Mammary epithelial cell (primary cell): ENCODE data around the gene MAP4K1.

Experiments
- EZH2 ChIP-seq: IDR thresholded peaks from 2 replicates; pipeline ENCODE4 v1.6.1; 2012; ENCODE audit warnings: low read length, inconsistent platforms, borderline replicate concordance
- TF ChIP-seq, protein P1 (sequence below), 2 donors: IDR thresholded peaks in 1 of 2; conservative IDR thresholded peaks in 1 of 2; 2 replicates each; pipeline ENCODE4 v1.5.1; 2011 to 2012; ENCODE audit warnings: inconsistent platforms in 2 of 2, low read length in 2 of 2, mild to moderate bottlenecking in 2 of 2, control low read depth in 1 of 2, low read depth in 1 of 2; ENCODE audit not compliant: insufficient read depth in 1 of 2; ENCODE audit errors: extremely low read depth in 1 of 2

- TF ChIP-seq, protein P1, sequence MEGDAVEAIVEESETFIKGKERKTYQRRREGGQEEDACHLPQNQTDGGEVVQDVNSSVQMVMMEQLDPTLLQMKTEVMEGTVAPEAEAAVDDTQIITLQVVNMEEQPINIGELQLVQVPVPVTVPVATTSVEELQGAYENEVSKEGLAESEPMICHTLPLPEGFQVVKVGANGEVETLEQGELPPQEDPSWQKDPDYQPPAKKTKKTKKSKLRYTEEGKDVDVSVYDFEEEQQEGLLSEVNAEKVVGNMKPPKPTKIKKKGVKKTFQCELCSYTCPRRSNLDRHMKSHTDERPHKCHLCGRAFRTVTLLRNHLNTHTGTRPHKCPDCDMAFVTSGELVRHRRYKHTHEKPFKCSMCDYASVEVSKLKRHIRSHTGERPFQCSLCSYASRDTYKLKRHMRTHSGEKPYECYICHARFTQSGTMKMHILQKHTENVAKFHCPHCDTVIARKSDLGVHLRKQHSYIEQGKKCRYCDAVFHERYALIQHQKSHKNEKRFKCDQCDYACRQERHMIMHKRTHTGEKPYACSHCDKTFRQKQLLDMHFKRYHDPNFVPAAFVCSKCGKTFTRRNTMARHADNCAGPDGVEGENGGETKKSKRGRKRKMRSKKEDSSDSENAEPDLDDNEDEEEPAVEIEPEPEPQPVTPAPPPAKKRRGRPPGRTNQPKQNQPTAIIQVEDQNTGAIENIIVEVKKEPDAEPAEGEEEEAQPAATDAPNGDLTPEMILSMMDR (conservative IDR thresholded peaks at IDR 0.05 in 1 of 2, IDR thresholded peaks at IDR 0.05 in 1 of 2; ENCODE audit: extremely low read depth in 1 of 2, insufficient read depth in 1 of 2, low read depth in 1 of 2, low read length in 2 of 2) = no peak
- no peak for TF ChIP-seq EZH2
These were observed 1.8 kb upstream of the MAP4K1 start for GRCh38 chr19:38619361-38620174.
